ENCODE data around the gene LORICRIN. TPM values are rescaled to one million over a fixed set of nuclear protein-coding genes. Genes with fewer than 3 reads are reported as not detected.

Gene LORICRIN
- polyA plus RNA-seq, 1 experiment = not detected

- TF ChIP-seq CTCF (IDR thresholded peaks at IDR 0.05; ENCODE audit: low read depth, low read length) = no peak
- H3K27ac ChIP-seq (ENCODE audit: low read depth, low read length) = no peak overlapping the region
- no peak overlapping the region for H3K4me3 ChIP-seq (ENCODE audit: low read depth, low read length)
- no peaks in the 10 kb centered on the region for H3K9me3 ChIP-seq (ENCODE audit: control insufficient read depth, insufficient read depth, low read length)
- POLR2A ChIA-PET = no interaction called here
- no peaks in the 10 kb centered on the region for H3K27me3 ChIP-seq (ENCODE audit: control insufficient read depth, insufficient read depth, low read length)
- no peak for DNase-seq (ENCODE audit: low read depth, low spot score)
- CTCF ChIA-PET = no interaction called here
These were observed 33.9 kb downstream of the LORICRIN start for GRCh38 chr1:153293480-153293775.

DNA sequence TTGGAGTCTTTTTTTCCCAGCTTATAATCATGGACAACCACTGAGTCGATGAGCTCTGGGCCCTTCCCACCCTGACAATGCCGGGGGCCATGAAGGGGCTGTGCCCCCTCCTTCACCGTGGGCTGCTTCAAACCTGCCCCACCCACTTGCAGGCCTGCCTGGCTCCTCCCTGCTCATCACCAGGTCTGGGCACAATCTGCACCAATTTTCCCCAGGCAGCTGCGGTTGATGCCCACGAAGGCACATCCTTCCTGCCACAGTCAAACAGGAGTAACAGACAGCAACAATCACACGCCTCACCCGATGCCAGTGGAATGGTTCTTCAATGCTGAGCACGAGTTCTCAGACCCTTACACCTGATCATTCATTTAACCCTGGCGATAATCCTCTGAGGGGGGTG, 34.4 kb downstream of the LORICRIN start:
- POLR2A ChIA-PET = no interaction called here
- CTCF ChIA-PET = no interaction called here
- Histone ChIP-seq H3K9me3 (ENCODE audit: control insufficient read depth, insufficient read depth, low read length) (no peaks in the 10 kb centered on the region), H3K4me3 (ENCODE audit: low read depth, low read length) (no peak overlapping the region), H3K27ac (ENCODE audit: low read depth, low read length) (no peak overlapping the region), H3K27me3 (ENCODE audit: control insufficient read depth, insufficient read depth, low read length) (no peaks in the 10 kb centered on the region)
- DNase-seq (ENCODE audit: low read depth, low spot score) = no peak
- TF ChIP-seq CTCF (IDR thresholded peaks at IDR 0.05; ENCODE audit: low read depth, low read length) = no peak

- CTCF ChIA-PET = no interaction called here
- H3K4me3 ChIP-seq (ENCODE audit: low read depth, low read length) = no peak overlapping the region
- no peak for TF ChIP-seq CTCF (IDR thresholded peaks at IDR 0.05; ENCODE audit: low read depth, low read length)
These were observed 42.8 kb downstream of the LORICRIN start for GRCh38 chr1:153302308-153302707.

DNA sequence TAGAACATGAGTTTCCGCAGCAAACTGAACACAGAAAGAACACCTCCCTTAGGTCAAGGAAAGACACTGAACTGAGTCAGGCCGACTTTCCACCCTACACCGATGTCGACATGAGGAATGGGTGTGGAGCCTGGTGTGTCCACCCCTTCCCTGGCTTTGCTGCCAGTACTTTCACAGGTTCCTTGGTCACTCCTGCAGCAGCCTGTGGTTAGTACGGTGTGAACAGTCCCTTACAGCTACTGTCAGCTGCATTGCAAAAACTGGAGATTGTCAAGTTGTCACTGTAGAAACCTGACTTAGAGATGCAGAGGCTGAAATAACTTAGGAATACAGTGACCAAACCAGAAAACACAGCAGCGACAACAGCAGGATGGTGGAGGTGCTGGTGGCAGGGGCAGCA, 46.2 kb downstream of the LORICRIN start:
- Histone ChIP-seq H3K27ac (ENCODE audit: low read depth, low read length) (no peak overlapping the region), H3K4me3 (ENCODE audit: low read depth, low read length) (no peak overlapping the region), H3K9me3 (ENCODE audit: control insufficient read depth, insufficient read depth, low read length) (no peaks in the 10 kb centered on the region), H3K27me3 (ENCODE audit: control insufficient read depth, insufficient read depth, low read length) (no peaks in the 10 kb centered on the region)
- no peak for TF ChIP-seq CTCF (IDR thresholded peaks at IDR 0.05; ENCODE audit: low read depth, low read length)
- ChIA-PET POLR2A (no interaction called here), CTCF (no interaction called here)
- no peak for DNase-seq (ENCODE audit: low read depth, low spot score)

More at GRCh38 chr1:153302308-153302707, 42.8 kb downstream of the LORICRIN start:
- Histone ChIP-seq H3K27me3 (ENCODE audit: control insufficient read depth, insufficient read depth, low read length) (no peaks in the 10 kb centered on the region), H3K27ac (ENCODE audit: low read depth, low read length) (no peak overlapping the region), H3K9me3 (ENCODE audit: control insufficient read depth, insufficient read depth, low read length) (no peaks in the 10 kb centered on the region)
- POLR2A ChIA-PET = no interaction called here
- no peak for DNase-seq (ENCODE audit: low read depth, low spot score)

GRCh38 chr1:153306303-153307220, 47.1 kb downstream of the LORICRIN start:
- ChIA-PET POLR2A (no interaction called here), CTCF (no interaction called here)
- H3K27me3 ChIP-seq (ENCODE audit: control insufficient read depth, insufficient read depth, low read length) = no peaks in the 10 kb centered on the region
- H3K4me3 ChIP-seq (ENCODE audit: low read depth, low read length) = no peak overlapping the region
- no peak for DNase-seq (ENCODE audit: low read depth, low spot score)
- no peak overlapping the region for H3K27ac ChIP-seq (ENCODE audit: low read depth, low read length)
- no peak for TF ChIP-seq CTCF (IDR thresholded peaks at IDR 0.05; ENCODE audit: low read depth, low read length)
- H3K9me3 ChIP-seq (ENCODE audit: control insufficient read depth, insufficient read depth, low read length) = no peaks in the 10 kb centered on the region
